K562 (cell line): Measurements from ENCODE around the gene GRB10. TPM values are rescaled to one million over a fixed set of nuclear protein-coding genes. Genes with fewer than 3 reads are reported as not detected.

Experiments used
- ARNT ChIP-seq, 2 experiments: fragments of 450-650 bp; IDR thresholded peaks; 2 replicates each; pipeline ENCODE4 v1.6.1; 2016; ENCODE audit warnings: mild to moderate bottlenecking in 1 of 2
- ATF1 ChIP-seq, 2 experiments: fragments of 450-650 bp in 1 of 2; IDR thresholded peaks; 2 replicates each; pipeline ENCODE4 v1.6.1; 2016; ENCODE audit warnings: missing compliant biosample characterization in 1 of 2, missing genetic modification characterization in 1 of 2
- HLTF ChIP-seq: fragments of 450-650 bp; IDR thresholded peaks from 2 replicates; pipeline ENCODE4 v1.6.1; 2016
- KDM4B ChIP-seq, 2 experiments: fragments of 450-650 bp in 1 of 2; sonication (generic) in 1 of 2; IDR thresholded peaks; 2 replicates each; pipeline ENCODE4 v1.6.1; 2016 to 2017; ENCODE audit warnings: borderline replicate concordance in 2 of 2, antibody characterized with exemption in 1 of 2, low read depth in 1 of 2, mild to moderate bottlenecking in 1 of 2
- NFXL1 ChIP-seq: fragments of 450-650 bp; formaldehyde crosslinking; IDR thresholded peaks from 2 replicates; pipeline ENCODE4 v1.4.0; 2021; ENCODE audit warnings: mild to moderate bottlenecking
- PPARD ChIP-seq: fragments of 250-450 bp; sonication (Bioruptor Pico); IDR thresholded peaks from 2 replicates; pipeline ENCODE4 v1.8.0; 2022; ENCODE audit warnings: inconsistent platforms, mild to moderate bottlenecking, moderate library complexity
- PURB ChIP-seq: sonication (generic); formaldehyde crosslinking; IDR thresholded peaks from 2 replicates; pipeline ENCODE4 v1.9.0; 2021; ENCODE audit warnings: low read depth, mild to moderate bottlenecking, missing genetic modification reagents
- RUNX1 ChIP-seq: sonication (generic); IDR thresholded peaks from 2 replicates; pipeline ENCODE4 v1.6.1; 2016; ENCODE audit warnings: antibody characterized with exemption, low read depth
- STAT5B ChIP-seq: fragments of 250-450 bp; sonication (Bioruptor Pico); IDR thresholded peaks from 2 replicates; pipeline ENCODE4 v1.8.0; 2021; ENCODE audit warnings: mild to moderate bottlenecking, inconsistent platforms
- ZNF133 ChIP-seq: fragments of 250-450 bp; sonication (Bioruptor Pico); IDR thresholded peaks from 2 replicates; pipeline ENCODE4 v1.4.0; 2020; ENCODE audit warnings: mild to moderate bottlenecking
- ZZZ3 ChIP-seq: fragments of 450-650 bp; IDR thresholded peaks from 2 replicates; pipeline ENCODE4 v1.6.1; 2016; ENCODE audit warnings: antibody characterized with exemption, mild to moderate bottlenecking, moderate library complexity
- polyA plus RNA-seq, 8 experiments: library from polyadenylated mRNA; depleted of rRNA in 4 of 8; stranded (reverse) in 5 of 8; unstranded in 3 of 8; fragments of >200 nt; fragmentation: Nextera tagmentation in 2 of 8; fragmentation: Illumina TruSeq in 1 of 8; extraction: Ambion mirVana in 2 of 8; extraction: Trizol in 1 of 8; gene quantifications; 2 replicates each; pipeline versions ENCODE4 v1.2.1 to v1.2.3, GENCODE V29; 2011 to 2014; ENCODE audit warnings: inconsistent platforms in 1 of 8, missing spikeins in 1 of 8
- total RNA-seq, 7 experiments: library from RNA; depleted of rRNA in 6 of 7; stranded (reverse); fragments of >200 nt in 6 of 7; fragmentation: Illumina TruSeq in 2 of 7; extraction: Trizol in 2 of 7; gene quantifications; 2 replicates each; pipeline versions ENCODE4 v1.2.1 to v1.2.3, GENCODE V29; 2011 to 2021; ENCODE audit warnings: low replicate concordance in 1 of 7
- TF ChIP-seq, protein P1 (sequence below), 2 experiments: fragments of 200-800 bp in 1 of 2; sonication (Bioruptor generic) in 1 of 2; sonication (generic) in 1 of 2; formaldehyde crosslinking in 1 of 2; IDR thresholded peaks in 1 of 2; conservative IDR thresholded peaks in 1 of 2; 2 replicates each; pipeline versions ENCODE4 v1.5.0 to v1.6.1; 2016 to 2020; ENCODE audit warnings: missing compliant biosample characterization in 1 of 2, missing genetic modification characterization in 1 of 2, missing genetic modification reagents in 1 of 2
- TF ChIP-seq, protein P2 (sequence below): fragments of 250-450 bp; sonication (Bioruptor Pico); IDR thresholded peaks from 2 replicates; pipeline ENCODE4 v1.8.0; 2022; ENCODE audit warnings: inconsistent platforms, mild to moderate bottlenecking, moderate library complexity, borderline replicate concordance
- TF ChIP-seq, protein P3 (sequence below): fragments of 250-450 bp; sonication (Bioruptor Pico); IDR thresholded peaks from 2 replicates; pipeline ENCODE4 v1.4.0; 2020; ENCODE audit warnings: mild to moderate bottlenecking
- TF ChIP-seq, protein P4 (sequence below): fragments of 450-650 bp; formaldehyde crosslinking; IDR thresholded peaks from 2 replicates; pipeline ENCODE4 v1.4.0; 2020; ENCODE audit warnings: mild to moderate bottlenecking, moderate library complexity
- TF ChIP-seq, protein P5 (sequence below): fragments of 250-450 bp; sonication (Bioruptor Pico); IDR thresholded peaks from 2 replicates; pipeline ENCODE4 v1.5.0; 2022; ENCODE audit warnings: mild to moderate bottlenecking
- TF ChIP-seq, protein P6 (sequence below): IDR thresholded peaks from 2 replicates; pipeline ENCODE4 v1.6.1; 2012; ENCODE audit warnings: low read depth, low read length, improper control_type of control experiment, borderline replicate concordance

The GRB10 gene
- total and polyA plus RNA-seq, 9 of the 15 experiments (the other 6 are each of a cell fraction or from before 2014, with no cell fraction given): 8.9 to 88.5 (median 40.7) TPM

DNA sequence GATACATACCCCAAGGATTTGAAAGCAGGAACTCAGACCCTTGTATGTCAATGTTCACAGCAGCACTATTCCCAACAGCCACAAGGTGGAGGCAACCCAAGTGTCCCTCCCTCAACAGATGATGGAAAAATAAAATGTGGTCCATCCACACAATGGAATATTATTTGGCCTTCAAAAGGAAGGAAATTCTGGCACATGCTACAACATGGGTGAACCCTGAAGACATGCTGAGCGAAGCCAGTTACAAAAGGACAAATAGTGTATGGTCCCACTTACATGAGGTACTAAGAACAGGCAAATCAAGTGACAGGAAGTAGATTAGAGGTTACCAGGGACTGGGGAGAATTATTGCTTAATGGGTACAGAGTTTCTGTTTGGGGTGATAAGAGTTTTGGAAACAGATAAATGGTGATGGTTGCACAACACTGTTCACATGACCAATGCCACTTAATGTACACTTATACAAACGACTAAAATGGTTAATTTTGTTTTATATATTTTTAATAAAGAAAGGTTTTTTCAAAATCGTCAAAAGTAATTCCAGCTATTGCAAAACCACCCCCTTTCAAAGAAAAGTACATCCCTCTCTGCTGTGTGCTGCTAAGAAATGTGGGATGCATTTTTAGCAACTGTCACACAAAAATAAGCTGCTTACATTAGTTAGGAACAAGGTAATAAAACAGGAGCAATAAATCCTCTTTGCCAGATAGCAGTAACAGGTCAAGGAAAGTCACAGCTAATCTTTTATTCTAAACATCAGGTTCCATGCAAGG is 85.7 kb downstream of the GRB10 start (continued):
- TF ChIP-seq, protein P1, sequence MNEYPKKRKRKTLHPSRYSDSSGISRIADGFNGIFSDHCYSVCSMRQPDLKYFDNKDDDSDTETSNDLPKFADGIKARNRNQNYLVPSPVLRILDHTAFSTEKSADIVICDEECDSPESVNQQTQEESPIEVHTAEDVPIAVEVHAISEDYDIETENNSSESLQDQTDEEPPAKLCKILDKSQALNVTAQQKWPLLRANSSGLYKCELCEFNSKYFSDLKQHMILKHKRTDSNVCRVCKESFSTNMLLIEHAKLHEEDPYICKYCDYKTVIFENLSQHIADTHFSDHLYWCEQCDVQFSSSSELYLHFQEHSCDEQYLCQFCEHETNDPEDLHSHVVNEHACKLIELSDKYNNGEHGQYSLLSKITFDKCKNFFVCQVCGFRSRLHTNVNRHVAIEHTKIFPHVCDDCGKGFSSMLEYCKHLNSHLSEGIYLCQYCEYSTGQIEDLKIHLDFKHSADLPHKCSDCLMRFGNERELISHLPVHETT (CRISPR knock-in tag; conservative IDR thresholded peaks at IDR 0.05 in 1 of 2, IDR thresholded peaks at IDR 0.05 in 1 of 2): no peak
- TF ChIP-seq PPARD (CRISPR knock-in tag) (no peak), NFXL1 (CRISPR knock-in tag) (no peak), KDM4B (IDR thresholded peaks at IDR 0.05; ENCODE audit: borderline replicate concordance in 2 of 2, low read depth in 1 of 2) (no peak), STAT5B (CRISPR knock-in tag) (no peak), PURB (CRISPR knock-in tag) (no peak), RUNX1 (no peak), ATF1 (CRISPR knock-in tag; IDR thresholded peaks at IDR 0.05) (no peak), ATF1 (tag; IDR thresholded peaks at IDR 0.05) (no peak), HLTF (no peak), ZZZ3 (no peak), ARNT (IDR thresholded peaks at IDR 0.05) (no peak), ZNF133 (CRISPR knock-in tag) (no peak)
- TF ChIP-seq, protein P2, sequence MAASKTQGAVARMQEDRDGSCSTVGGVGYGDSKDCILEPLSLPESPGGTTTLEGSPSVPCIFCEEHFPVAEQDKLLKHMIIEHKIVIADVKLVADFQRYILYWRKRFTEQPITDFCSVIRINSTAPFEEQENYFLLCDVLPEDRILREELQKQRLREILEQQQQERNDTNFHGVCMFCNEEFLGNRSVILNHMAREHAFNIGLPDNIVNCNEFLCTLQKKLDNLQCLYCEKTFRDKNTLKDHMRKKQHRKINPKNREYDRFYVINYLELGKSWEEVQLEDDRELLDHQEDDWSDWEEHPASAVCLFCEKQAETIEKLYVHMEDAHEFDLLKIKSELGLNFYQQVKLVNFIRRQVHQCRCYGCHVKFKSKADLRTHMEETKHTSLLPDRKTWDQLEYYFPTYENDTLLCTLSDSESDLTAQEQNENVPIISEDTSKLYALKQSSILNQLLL (CRISPR knock-in tag): no peak
- TF ChIP-seq, protein P3, sequence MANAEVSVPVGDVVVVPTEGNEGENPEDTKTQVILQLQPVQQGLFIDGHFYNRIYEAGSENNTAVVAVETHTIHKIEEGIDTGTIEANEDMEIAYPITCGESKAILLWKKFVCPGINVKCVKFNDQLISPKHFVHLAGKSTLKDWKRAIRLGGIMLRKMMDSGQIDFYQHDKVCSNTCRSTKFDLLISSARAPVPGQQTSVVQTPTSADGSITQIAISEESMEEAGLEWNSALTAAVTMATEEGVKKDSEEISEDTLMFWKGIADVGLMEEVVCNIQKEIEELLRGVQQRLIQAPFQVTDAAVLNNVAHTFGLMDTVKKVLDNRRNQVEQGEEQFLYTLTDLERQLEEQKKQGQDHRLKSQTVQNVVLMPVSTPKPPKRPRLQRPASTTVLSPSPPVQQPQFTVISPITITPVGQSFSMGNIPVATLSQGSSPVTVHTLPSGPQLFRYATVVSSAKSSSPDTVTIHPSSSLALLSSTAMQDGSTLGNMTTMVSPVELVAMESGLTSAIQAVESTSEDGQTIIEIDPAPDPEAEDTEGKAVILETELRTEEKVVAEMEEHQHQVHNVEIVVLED: no peak
- TF ChIP-seq, protein P4, sequence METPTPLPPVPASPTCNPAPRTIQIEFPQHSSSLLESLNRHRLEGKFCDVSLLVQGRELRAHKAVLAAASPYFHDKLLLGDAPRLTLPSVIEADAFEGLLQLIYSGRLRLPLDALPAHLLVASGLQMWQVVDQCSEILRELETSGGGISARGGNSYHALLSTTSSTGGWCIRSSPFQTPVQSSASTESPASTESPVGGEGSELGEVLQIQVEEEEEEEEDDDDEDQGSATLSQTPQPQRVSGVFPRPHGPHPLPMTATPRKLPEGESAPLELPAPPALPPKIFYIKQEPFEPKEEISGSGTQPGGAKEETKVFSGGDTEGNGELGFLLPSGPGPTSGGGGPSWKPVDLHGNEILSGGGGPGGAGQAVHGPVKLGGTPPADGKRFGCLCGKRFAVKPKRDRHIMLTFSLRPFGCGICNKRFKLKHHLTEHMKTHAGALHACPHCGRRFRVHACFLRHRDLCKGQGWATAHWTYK: peak; percentile 65; the same call in 1 of the 2 replicates
- TF ChIP-seq, protein P5, sequence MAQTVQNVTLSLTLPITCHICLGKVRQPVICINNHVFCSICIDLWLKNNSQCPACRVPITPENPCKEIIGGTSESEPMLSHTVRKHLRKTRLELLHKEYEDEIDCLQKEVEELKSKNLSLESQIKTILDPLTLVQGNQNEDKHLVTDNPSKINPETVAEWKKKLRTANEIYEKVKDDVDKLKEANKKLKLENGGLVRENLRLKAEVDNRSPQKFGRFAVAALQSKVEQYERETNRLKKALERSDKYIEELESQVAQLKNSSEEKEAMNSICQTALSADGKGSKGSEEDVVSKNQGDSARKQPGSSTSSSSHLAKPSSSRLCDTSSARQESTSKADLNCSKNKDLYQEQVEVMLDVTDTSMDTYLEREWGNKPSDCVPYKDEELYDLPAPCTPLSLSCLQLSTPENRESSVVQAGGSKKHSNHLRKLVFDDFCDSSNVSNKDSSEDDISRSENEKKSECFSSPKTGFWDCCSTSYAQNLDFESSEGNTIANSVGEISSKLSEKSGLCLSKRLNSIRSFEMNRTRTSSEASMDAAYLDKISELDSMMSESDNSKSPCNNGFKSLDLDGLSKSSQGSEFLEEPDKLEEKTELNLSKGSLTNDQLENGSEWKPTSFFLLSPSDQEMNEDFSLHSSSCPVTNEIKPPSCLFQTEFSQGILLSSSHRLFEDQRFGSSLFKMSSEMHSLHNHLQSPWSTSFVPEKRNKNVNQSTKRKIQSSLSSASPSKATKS (CRISPR knock-in tag): no peak
- TF ChIP-seq, protein P6, sequence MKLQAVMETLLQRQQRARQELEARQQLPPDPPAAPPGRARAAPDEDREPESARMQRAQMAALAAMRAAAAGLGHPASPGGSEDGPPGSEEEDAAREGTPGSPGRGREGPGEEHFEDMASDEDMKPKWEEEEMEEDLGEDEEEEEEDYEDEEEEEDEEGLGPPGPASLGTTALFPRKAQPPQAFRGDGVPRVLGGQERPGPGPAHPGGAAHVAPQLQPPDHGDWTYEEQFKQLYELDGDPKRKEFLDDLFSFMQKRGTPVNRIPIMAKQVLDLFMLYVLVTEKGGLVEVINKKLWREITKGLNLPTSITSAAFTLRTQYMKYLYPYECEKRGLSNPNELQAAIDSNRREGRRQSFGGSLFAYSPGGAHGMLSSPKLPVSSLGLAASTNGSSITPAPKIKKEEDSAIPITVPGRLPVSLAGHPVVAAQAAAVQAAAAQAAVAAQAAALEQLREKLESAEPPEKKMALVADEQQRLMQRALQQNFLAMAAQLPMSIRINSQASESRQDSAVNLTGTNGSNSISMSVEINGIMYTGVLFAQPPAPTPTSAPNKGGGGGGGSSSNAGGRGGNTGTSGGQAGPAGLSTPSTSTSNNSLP: 0 out of 2 replicates have a peak, but pooled peaks have one; percentile 49
